HG02973 (cell line): ENCODE measurements around the gene MYDGF.

Experiments
- ATAC-seq: cut with Tn5 transposase; IDR thresholded peaks from one replicate; pipeline ENCODE4 v1.9.1; 2021; ENCODE audit warnings: moderate library complexity; ENCODE audit not compliant: unreplicated experiment

Gene MYDGF

GRCh38 chr19:4647676-4648644 is 22.2 kb downstream of the MYDGF start:
- ATAC-seq = no peak

DNA sequence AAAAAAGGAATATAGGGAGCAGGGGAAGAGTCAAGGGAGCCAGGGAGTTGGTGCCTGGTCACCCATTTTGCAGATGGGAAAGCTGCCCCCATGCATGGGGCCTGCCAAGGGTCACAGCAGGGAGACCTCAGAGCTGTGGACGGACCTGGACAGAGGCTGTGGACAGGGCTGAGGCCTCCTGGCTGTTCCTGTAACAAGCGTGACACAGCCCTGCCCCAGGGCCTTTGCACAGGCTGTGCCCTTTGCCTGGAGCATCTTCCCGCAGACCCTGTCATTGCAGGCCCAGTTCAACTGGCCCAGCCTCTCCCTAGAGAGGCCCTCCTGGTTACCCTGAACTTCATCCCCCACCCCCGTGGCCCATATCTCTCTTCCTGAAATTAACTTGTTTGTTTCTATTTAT is 24.4 kb downstream of the MYDGF start:
- ATAC-seq = no peak

- ATAC-seq = no peak
Measured at GRCh38 chr19:4642625-4643024, 27.5 kb downstream of the MYDGF start.

DNA sequence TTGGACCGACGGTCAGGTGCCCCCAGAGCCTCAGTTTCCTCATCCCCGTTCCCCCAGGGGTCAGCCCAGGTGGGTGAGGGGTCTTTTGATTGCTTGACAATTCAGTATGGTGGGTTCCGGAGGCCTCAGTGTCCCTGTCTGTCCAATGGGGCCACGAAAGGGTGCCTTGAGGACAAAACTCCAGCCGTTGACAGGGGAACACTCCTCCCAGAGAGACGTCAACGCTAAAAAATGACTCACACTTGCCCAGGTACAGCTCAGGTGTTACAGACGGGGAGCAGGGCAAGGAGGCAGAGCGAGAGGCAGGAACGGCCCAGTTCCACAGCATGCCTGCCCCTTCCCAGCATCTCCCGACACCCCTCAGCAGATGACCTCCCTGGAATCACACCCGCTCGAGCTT is 29.0 kb downstream of the MYDGF start:
- no peak for ATAC-seq

DNA sequence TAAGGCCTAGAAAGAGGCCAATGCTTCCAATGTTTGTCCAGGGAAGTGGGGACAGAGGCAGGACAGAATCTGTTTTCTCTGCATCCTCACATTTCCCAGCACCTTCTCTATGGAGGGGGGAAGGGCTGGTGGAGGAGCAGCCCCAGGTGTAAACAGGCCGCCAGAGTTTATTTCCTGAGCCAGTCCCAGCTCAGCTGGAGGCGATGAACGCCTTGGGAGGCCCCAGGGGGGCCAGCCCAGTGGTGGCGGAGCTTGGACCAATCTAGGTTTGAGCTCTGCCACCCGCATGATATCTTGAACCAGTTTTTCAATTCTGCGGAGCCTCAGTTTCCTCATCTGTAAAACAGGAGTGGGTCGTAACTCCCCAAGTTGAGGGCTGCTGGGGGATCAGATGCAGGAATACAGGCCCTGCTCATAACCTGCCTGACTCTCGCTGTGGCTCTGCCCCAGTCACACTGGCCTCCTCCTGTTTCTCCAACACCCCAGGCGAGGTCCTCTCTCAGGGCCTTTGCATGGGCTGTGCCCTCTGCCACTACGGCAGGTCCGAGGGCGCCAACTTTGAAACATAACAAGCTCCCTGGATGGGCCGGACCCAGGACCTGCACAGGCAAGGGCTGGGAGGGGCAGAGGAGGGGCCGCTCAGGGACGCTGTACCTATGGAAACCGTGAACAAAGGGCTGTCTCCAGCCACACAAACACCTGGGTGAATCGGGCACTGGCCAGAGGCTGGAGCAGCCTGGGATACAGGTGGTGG is 29.7 kb downstream of the MYDGF start:
- ATAC-seq = no peak

DNA sequence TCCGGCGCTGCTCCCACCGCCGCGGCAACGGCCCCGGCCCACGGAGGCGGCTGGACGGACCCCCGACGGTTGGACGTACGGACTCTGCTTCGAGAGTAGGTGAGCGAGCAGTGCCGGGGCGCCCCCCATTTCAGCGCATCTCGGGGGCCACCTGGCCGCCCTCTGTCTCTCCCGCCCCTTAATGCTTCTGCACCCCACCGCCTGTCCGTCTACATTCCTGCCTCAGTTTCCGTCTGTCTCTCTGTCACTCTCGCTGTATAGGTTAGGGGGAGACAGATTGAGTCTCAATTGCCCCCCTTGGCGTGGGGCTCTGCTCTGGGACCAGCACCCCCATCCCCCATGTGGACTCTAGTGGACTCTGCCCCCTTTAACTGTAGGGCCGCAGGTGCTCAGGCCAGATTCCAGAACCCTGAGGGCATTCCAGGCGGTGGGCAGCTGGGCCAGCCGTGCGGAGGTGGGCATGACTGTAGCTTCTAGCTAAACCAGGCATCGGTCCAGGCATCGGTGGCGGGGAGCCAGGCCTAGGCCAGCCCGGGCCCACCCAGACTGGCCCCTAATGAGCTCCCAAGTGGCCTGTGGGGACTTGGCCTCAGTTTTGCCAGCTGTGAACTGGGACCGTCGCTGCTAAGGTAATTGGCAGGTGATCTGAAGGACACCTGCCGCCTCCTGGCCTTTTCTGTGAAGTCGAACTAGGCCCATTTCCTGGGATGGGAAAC is 30.5 kb downstream of the MYDGF start:
- ATAC-seq = no peak

GRCh38 chr19:4638828-4639530 is 31.2 kb downstream of the MYDGF start, which contains the start of gene TNFAIP8L1:
Gene TNFAIP8L1, plus strand, starts transcription at chr19:4639516. Its CDS starts 12,354 bp downstream, at chr19:4651870.
- ATAC-seq = peak; percentile 76

GRCh38 chr19:4638317-4638716 is 31.8 kb downstream of the MYDGF start:
- ATAC-seq = no peak

- ATAC-seq = no peak
Measured at GRCh38 chr19:4636761-4637160, 33.4 kb downstream of the MYDGF start.

- no peak for ATAC-seq
Measured at GRCh38 chr19:4636151-4636717, 33.9 kb downstream of the MYDGF start.

DNA sequence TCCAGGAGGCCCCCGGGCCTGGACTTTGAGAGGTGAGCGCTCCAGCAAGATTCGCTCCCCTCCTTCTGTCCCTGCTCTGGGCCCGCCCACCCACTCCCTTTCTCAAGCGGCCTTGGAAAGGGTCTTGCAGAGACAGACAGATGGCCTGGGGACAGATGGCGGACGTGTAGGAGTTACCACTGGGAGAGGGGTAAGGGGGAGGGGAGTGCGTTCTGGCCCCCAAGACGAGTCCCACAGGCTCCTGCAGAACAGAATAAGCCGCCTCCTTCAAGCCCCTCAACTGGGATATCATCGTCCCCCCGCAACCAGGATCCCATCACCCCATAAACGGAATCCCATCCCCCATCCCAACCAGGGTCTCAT is 34.4 kb downstream of the MYDGF start:
- no peak for ATAC-seq

DNA sequence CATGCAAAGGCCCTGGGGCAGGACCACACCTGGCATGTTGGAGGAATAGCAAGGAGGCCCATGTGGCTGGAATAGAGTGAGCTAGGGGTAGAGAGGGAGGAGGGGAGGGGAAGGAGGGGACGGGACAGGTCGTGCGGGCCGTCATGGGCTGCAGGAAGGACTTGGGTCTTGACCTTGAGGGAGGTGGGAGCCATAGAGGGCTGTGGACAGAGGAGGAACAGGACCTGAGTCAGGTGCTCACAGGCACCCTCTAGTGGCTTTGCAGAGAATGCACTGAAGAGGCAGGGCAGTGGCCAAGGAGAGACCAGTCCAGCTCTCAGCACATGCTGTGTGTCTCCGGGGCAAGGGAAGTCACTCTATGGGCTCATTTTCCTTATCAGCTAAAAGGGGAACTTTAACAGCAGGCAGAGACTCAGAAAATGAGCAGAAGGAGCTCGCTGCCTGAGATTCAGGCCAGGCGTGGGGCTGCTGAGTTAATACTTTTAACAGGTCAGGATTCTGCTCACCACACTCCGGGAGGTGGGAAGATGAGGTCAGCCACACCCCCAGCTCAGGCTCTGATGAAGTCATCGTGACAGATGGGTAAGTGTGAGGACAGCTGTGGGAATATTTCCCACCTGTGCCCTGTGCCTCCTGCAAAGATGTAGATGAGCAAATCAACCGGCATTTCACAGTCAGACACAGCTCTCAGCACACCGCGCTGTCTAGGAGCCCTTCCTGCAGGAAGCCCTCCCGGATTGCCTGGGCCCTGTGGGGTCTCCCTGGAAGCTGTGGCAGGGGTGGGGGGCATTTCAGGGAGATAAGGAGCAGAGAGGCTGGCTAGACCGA is 36.8 kb downstream of the MYDGF start:
- ATAC-seq = no peak

GRCh38 chr19:4624733-4625362 is 45.3 kb downstream of the MYDGF start:
- no peak for ATAC-seq

- no peak for ATAC-seq
Measured at GRCh38 chr19:4624301-4624700, 45.8 kb downstream of the MYDGF start.

DNA sequence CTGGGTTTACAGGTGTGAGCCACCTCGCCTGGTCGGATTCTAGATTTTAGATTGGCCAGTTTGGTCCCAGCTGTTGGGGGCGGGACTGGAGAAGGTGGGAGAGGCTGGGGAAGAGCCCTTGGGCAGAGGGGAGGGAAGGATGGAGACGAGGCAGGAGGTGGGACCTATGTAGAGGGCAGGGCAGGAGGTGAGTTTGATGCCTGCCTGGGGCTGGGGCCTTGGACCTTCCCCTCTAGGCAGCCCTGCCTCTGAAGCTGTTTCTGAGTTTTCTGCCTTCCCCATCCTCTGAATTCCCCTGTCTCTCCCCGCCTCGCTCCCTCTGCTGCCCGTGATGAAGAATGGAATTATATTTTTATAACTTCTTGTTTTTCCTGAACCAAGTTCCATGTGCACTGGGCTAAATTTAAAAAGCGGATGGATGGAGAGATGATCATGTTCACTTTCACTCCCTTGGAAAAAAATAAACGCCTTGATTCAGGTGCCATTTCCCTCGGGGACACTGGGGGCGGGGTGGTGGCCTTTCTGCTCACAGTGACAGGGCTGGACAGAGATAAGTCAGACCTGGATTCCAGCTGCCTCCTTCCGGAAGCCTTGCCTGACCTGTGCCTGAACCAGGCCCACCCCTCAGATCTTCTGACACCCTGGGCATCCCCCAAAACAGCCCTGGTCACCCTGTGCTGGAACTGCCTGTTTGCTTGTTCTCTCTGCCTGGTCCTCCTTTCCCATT is 47.3 kb downstream of the MYDGF start:
- no peak for ATAC-seq

GRCh38 chr19:4620675-4621074 is 49.5 kb downstream of the MYDGF start:
- no peak for ATAC-seq

DNA sequence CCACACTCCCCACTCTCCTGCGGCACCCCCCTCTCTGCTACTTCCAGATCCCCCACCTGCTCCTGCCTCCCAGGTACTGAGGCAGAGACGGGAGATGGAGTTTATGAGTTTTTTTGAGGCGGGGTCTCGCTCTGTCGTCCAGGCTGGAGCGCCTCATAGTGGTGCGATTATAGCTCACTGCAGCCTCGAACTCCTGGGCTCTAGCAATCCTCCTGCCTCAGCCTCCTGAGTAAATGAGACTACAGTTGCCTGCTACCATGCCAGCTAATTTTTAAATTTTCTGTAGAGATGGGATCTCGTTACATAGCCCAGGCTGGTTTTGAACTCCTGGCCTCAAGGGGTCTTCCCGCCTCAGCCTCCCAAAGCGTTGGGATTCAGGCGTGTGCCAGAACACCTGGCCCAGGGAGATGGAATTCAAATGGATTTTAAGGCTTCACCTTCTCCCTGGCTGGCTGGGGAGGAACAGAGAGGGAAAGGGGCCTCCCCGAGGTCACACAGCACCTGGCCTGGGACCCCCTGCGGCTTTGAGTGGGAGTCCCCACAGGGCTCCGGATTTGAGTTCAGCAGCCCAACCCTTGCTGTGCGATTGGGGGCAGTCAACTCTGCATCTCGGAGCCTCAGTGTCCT is 50.4 kb downstream of the MYDGF start:
- no peak for ATAC-seq

DNA sequence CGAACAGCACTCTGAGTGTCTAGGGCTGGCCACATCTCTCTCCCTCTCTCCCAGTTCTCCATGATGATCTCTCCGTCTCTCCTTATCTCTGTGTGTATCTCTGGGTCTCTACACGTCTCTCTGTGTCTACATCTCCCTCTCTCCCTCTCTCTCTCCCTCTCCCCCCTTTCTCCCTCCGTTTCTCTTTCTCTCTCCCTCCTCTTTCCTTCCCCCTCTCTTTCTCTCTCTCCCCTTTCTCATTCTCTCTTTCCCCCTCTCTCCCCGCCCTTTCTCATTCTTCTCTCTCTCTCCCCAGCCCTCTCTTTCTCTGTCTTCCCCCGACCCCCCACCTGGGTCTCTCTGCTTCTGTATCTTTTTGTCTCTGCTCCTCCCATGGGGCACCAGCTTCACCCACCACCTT is 52.1 kb downstream of the MYDGF start:
- ATAC-seq = no peak
